GM12878 (cell line): ENCODE data around the gene RNF150. TPM values are rescaled to one million over a fixed set of nuclear protein-coding genes. Genes with fewer than 3 reads are reported as not detected.

Experiments used
- ATAC-seq: fragments of 200-7000 bp; cut with Tn5 transposase; 3 replicates; pipeline ENCODE4 v1.9.1; 2020; ENCODE audit warnings: mild to moderate bottlenecking, moderate library complexity
- BruUV-seq: library from RNA; stranded (reverse); fragments of 400-500 nt; replicated peaks from 2 replicates; lab custom pipeline; 2021; lab: Mats Ljungman, UMichigan
- CTCF ChIA-PET: fragments of 300-600 bp; sonication (Branson Sonifier 250); formaldehyde crosslinking; extraction: SDS; loops from one replicate; lab custom pipeline; 2021; ENCODE audit warnings: inconsistent platforms; lab: Yijun Ruan, JAX
- POLR2A ChIA-PET: fragments of 350-600 bp; formaldehyde crosslinking; extraction: SDS; loops from one replicate; lab custom pipeline; 2021; ENCODE audit warnings: inconsistent platforms; lab: Charles Lee
- RAD21 ChIA-PET: fragments of 300-600 bp; sonication (Branson Sonifier 250); formaldehyde crosslinking; loops from one replicate; lab custom pipeline; 2023; ENCODE audit warnings: antibody characterized with exemption; ENCODE audit not compliant: unreplicated experiment; lab: Charles Lee
- SMC1A ChIA-PET: fragments of 300-600 bp; sonication (Branson Sonifier 250); formaldehyde crosslinking; loops from one replicate; lab custom pipeline; 2023; ENCODE audit not compliant: unreplicated experiment, uncharacterized antibody; lab: Charles Lee
- DNase-seq: peaks from one replicate; pipeline ENCODE4 v3.0.0-alpha.2; 2011; ENCODE audit warnings: low read depth, low spot score
- FAIRE-seq: peaks from 3 replicates; lab custom pipeline; 2011; peaks lifted over from hg19 to GRCh38; lab: Jason Lieb, UNC
- H2AFZ ChIP-seq: 2 replicates; pipeline ENCODE4 v1.6.0; 2011; ENCODE audit warnings: low read depth, low read length, control low read depth; ENCODE audit not compliant: control insufficient read depth
- H3K27ac ChIP-seq: 2 replicates; pipeline ENCODE4 v1.5.1; 2011; ENCODE audit warnings: control low read depth; ENCODE audit not compliant: control insufficient read depth, insufficient read depth
- H3K27me3 ChIP-seq, 2 experiments: replicated peaks in 1 of 2; 2 replicates each; pipeline versions ENCODE4 v1.6.0 to v1.6.1; 2011; ENCODE audit warnings: low read length in 1 of 2; ENCODE audit not compliant: control insufficient read depth in 2 of 2, insufficient read depth in 2 of 2
- H3K36me3 ChIP-seq, 2 experiments: 2 replicates each; pipeline ENCODE4 v1.5.1; 2011; ENCODE audit warnings: low read length in 1 of 2; ENCODE audit not compliant: control insufficient read depth in 2 of 2, insufficient read depth in 2 of 2
- H3K4me1 ChIP-seq: 2 replicates; pipeline ENCODE4 v1.6.1; 2011; ENCODE audit warnings: mild to moderate bottlenecking, low read length, moderate library complexity, mixed read lengths; ENCODE audit not compliant: control insufficient read depth, insufficient read depth
- H3K4me2 ChIP-seq: 2 replicates; pipeline ENCODE4 v1.6.0; 2011; ENCODE audit warnings: control low read depth; ENCODE audit not compliant: control insufficient read depth, insufficient read depth
- H3K4me3 ChIP-seq: fragments of 200-600 bp; sonication (generic); 2 replicates; pipeline ENCODE4 v1.5.1; 2016
- H3K79me2 ChIP-seq: 2 replicates; pipeline ENCODE4 v1.6.0; 2011; ENCODE audit warnings: low read length; ENCODE audit not compliant: control insufficient read depth, insufficient read depth
- H3K9ac ChIP-seq: 2 replicates; pipeline ENCODE4 v1.8.0; 2011; ENCODE audit warnings: low read length, control low read depth, mixed read lengths; ENCODE audit not compliant: control insufficient read depth, insufficient read depth
- H3K9me3 ChIP-seq: replicated peaks from 3 replicates; pipeline ENCODE4 v1.5.1; 2011; ENCODE audit warnings: mild to moderate bottlenecking, low read length; ENCODE audit not compliant: control insufficient read depth, insufficient read depth
- H4K20me1 ChIP-seq: 2 replicates; pipeline ENCODE4 v1.6.0; 2011; ENCODE audit not compliant: control insufficient read depth, insufficient read depth
- DPF2 ChIP-seq: fragments of 450-650 bp; IDR thresholded peaks from 2 replicates; pipeline ENCODE4 v1.6.1; 2017; ENCODE audit warnings: mild to moderate bottlenecking
- EGR1 ChIP-seq, 2 experiments: IDR thresholded peaks; 1 replicate in 1 of 2; 2 replicates in 1 of 2; pipeline ENCODE4 v1.6.1; 2011 to 2012; ENCODE audit warnings: low read depth in 2 of 2, low read length in 2 of 2, borderline replicate concordance in 1 of 2, mild to moderate bottlenecking in 1 of 2, moderate library complexity in 1 of 2
- HDGF ChIP-seq: fragments of 450-650 bp; IDR thresholded peaks from 2 replicates; pipeline ENCODE4 v1.6.1; 2016; ENCODE audit warnings: antibody characterized with exemption
- KDM1A ChIP-seq: fragments of 200-600 bp; sonication (generic); IDR thresholded peaks from 2 replicates; pipeline ENCODE4 v1.6.1; 2016; ENCODE audit warnings: borderline replicate concordance
- MYB ChIP-seq: fragments of 150-350 bp; IDR thresholded peaks from 2 replicates; pipeline ENCODE4 v1.6.1; 2014; ENCODE audit warnings: mild to moderate bottlenecking, low read depth, low read length, borderline replicate concordance
- NFXL1 ChIP-seq: fragments of 450-650 bp; IDR thresholded peaks from 2 replicates; pipeline ENCODE4 v1.6.1; 2017; ENCODE audit warnings: antibody characterized with exemption, mild to moderate bottlenecking, borderline replicate concordance
- NFYB ChIP-seq: IDR thresholded peaks from 2 replicates; pipeline ENCODE4 v1.6.1; 2011; ENCODE audit warnings: low read depth, mild to moderate bottlenecking, low read length, improper control_type of control experiment, moderate library complexity; ENCODE audit not compliant: insufficient read depth
- NR2C2 ChIP-seq: IDR thresholded peaks from 2 replicates; pipeline ENCODE4 v1.6.1; 2011; ENCODE audit warnings: borderline replicate concordance, low read depth; ENCODE audit not compliant: control insufficient read depth, insufficient read length
- RBBP5 ChIP-seq: fragments of 200-600 bp; sonication (generic); conservative IDR thresholded peaks from 2 replicates; pipeline ENCODE4 v1.6.1; 2016
- TARDBP ChIP-seq: IDR thresholded peaks from 2 replicates; pipeline ENCODE4 v1.6.1; 2016; ENCODE audit warnings: borderline replicate concordance
- TBL1XR1 ChIP-seq: IDR thresholded peaks from 2 replicates; pipeline ENCODE4 v1.6.1; 2012; ENCODE audit warnings: low read depth, low read length, improper control_type of control experiment
- WGBS: methylation state at CpG from one replicate; pipeline ENCODE4 v1.1.6; 2016; ENCODE audit warnings: low lambda C conversion rate; ENCODE audit not compliant: insufficient replicate concordance, insufficient coverage; ENCODE audit errors: missing lambda C conversion rate; 5-methylcytosine and 5-hydroxymethylcytosine counted together
- in situ Hi-C: fragments of 300-500 bp; cut with MboI; formaldehyde crosslinking; loops from 9 replicates; pipeline ENCODE4 v1.14.3; 2018; ENCODE audit warnings: mixed read lengths
- intact Hi-C: fragments of 100-400 bp; cut with micrococcal nuclease; formaldehyde crosslinking; loops from one replicate; pipeline ENCODE4 v1.14.2; 2022; ENCODE audit not compliant: unreplicated experiment
- polyA plus RNA-seq, 11 experiments: library from polyadenylated mRNA; depleted of rRNA in 4 of 11; unstranded in 6 of 11; stranded (reverse) in 5 of 11; fragments of >200 nt; fragmentation: Nextera tagmentation in 4 of 11; fragmentation: Illumina TruSeq in 1 of 11; extraction: Ambion mirVana in 4 of 11; extraction: Trizol in 1 of 11; gene quantifications; 1 replicate in 1 of 11; 2 replicates in 10 of 11; pipeline versions ENCODE4 v1.2.1 to v1.2.3, GENCODE V29; 2011 to 2016; ENCODE audit warnings: inconsistent platforms in 2 of 11, missing spikeins in 2 of 11, low read depth in 1 of 11
- total RNA-seq, 4 experiments: library from RNA; depleted of rRNA in 3 of 4; stranded (reverse); fragments of >200 nt in 3 of 4; fragmentation: Illumina TruSeq in 1 of 4; extraction: Trizol in 1 of 4; gene quantifications; 2 replicates each; pipeline versions ENCODE4 v1.2.1 to v1.2.3, GENCODE V29; 2013 to 2021
- TF ChIP-seq, protein P1 (sequence below): IDR thresholded peaks from 2 replicates; pipeline ENCODE4 v1.6.1; 2012; ENCODE audit warnings: mild to moderate bottlenecking, low read depth, low read length
- TF ChIP-seq, protein P2 (sequence below): fragments of 450-650 bp; IDR thresholded peaks from 2 replicates; pipeline ENCODE4 v1.6.1; 2016; ENCODE audit warnings: mild to moderate bottlenecking
- TF ChIP-seq, protein P3 (sequence below): fragments of 450-650 bp; IDR thresholded peaks from 2 replicates; pipeline ENCODE4 v1.6.1; 2017; ENCODE audit warnings: antibody characterized with exemption, mild to moderate bottlenecking, moderate library complexity
- TF ChIP-seq, protein P4 (sequence below): fragments of 450-650 bp; IDR thresholded peaks from 2 replicates; pipeline ENCODE4 v1.6.1; 2017; ENCODE audit warnings: low read depth, mild to moderate bottlenecking, moderate library complexity

RNF150 gene
- total and polyA plus RNA-seq, 10 of the 15 experiments (the other 5 are each of a cell fraction or from before 2014, with no cell fraction given), result 0.01 to 2.3 (median 0.04) TPM; not detected in 6

DNA sequence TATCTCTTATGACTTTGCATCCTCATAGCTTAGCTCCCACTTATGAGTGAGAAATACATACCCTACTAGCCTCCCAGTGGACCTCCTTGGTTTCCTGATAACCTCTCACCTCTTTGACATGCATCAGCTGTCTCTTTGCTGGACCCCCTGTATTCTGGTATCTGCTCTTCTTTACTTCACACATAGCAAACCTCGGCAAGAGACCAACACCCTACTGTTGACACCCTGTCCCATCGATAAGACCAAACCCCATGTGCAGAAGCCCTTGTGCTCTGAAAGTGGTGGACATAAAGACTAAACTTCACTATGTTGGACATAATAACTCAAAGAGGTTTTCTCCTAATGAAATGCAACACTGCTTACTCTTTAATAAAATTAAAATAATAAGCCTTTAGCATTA, 75.7 kb downstream of the RNF150 start:
- Histone ChIP-seq H3K4me2 (no peak overlapping the region), H2AFZ (no peak overlapping the region), H4K20me1 (no peaks in the 10 kb centered on the region), H3K9me3 (no peaks in the 10 kb centered on the region), H3K79me2 (no peaks in the 10 kb centered on the region), H3K27me3 (no peaks in the 10 kb centered on the region; a peak in 1 of 4 replicates), H3K4me3 (no peak overlapping the region), H3K9ac (no peak overlapping the region), H3K36me3 (no peaks in the 10 kb centered on the region), H3K4me1 (no peaks in the 10 kb centered on the region), H3K27ac (no peak overlapping the region)
- ATAC-seq (no peak), DNase-seq (no peak), FAIRE-seq (no peak)
- intact Hi-C loops, result no loop called here
- RAD21 ChIA-PET, result no interaction called here
- CTCF ChIA-PET, result no interaction called here
- SMC1A ChIA-PET, result no interaction called here
- in situ Hi-C loops, result no loop called here
- WGBS, result 65% methylated on average over 2 of the region's 2 CpGs
- TF ChIP-seq, protein P1, sequence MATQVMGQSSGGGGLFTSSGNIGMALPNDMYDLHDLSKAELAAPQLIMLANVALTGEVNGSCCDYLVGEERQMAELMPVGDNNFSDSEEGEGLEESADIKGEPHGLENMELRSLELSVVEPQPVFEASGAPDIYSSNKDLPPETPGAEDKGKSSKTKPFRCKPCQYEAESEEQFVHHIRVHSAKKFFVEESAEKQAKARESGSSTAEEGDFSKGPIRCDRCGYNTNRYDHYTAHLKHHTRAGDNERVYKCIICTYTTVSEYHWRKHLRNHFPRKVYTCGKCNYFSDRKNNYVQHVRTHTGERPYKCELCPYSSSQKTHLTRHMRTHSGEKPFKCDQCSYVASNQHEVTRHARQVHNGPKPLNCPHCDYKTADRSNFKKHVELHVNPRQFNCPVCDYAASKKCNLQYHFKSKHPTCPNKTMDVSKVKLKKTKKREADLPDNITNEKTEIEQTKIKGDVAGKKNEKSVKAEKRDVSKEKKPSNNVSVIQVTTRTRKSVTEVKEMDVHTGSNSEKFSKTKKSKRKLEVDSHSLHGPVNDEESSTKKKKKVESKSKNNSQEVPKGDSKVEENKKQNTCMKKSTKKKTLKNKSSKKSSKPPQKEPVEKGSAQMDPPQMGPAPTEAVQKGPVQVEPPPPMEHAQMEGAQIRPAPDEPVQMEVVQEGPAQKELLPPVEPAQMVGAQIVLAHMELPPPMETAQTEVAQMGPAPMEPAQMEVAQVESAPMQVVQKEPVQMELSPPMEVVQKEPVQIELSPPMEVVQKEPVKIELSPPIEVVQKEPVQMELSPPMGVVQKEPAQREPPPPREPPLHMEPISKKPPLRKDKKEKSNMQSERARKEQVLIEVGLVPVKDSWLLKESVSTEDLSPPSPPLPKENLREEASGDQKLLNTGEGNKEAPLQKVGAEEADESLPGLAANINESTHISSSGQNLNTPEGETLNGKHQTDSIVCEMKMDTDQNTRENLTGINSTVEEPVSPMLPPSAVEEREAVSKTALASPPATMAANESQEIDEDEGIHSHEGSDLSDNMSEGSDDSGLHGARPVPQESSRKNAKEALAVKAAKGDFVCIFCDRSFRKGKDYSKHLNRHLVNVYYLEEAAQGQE, result no peak
- TF ChIP-seq NFYB, result no peak
- no peak for TF ChIP-seq DPF2
- TF ChIP-seq, protein P2, sequence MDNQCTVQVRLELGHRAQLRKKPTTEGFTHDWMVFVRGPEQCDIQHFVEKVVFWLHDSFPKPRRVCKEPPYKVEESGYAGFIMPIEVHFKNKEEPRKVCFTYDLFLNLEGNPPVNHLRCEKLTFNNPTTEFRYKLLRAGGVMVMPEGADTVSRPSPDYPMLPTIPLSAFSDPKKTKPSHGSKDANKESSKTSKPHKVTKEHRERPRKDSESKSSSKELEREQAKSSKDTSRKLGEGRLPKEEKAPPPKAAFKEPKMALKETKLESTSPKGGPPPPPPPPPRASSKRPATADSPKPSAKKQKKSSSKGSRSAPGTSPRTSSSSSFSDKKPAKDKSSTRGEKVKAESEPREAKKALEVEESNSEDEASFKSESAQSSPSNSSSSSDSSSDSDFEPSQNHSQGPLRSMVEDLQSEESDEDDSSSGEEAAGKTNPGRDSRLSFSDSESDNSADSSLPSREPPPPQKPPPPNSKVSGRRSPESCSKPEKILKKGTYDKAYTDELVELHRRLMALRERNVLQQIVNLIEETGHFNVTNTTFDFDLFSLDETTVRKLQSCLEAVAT, result no peak
- no peak for TF ChIP-seq EGR1 (IDR thresholded peaks at IDR 0.05; ENCODE audit: borderline replicate concordance in 1 of 2, low read depth in 2 of 2, low read length in 2 of 2)
- TF ChIP-seq NFXL1, result no peak
- no peak for TF ChIP-seq TARDBP
- TF ChIP-seq HDGF, result no peak
- no peak for TF ChIP-seq TBL1XR1
- TF ChIP-seq MYB, result no peak
- TF ChIP-seq KDM1A, result no peak
- no peak for TF ChIP-seq NR2C2
- TF ChIP-seq, protein P3, sequence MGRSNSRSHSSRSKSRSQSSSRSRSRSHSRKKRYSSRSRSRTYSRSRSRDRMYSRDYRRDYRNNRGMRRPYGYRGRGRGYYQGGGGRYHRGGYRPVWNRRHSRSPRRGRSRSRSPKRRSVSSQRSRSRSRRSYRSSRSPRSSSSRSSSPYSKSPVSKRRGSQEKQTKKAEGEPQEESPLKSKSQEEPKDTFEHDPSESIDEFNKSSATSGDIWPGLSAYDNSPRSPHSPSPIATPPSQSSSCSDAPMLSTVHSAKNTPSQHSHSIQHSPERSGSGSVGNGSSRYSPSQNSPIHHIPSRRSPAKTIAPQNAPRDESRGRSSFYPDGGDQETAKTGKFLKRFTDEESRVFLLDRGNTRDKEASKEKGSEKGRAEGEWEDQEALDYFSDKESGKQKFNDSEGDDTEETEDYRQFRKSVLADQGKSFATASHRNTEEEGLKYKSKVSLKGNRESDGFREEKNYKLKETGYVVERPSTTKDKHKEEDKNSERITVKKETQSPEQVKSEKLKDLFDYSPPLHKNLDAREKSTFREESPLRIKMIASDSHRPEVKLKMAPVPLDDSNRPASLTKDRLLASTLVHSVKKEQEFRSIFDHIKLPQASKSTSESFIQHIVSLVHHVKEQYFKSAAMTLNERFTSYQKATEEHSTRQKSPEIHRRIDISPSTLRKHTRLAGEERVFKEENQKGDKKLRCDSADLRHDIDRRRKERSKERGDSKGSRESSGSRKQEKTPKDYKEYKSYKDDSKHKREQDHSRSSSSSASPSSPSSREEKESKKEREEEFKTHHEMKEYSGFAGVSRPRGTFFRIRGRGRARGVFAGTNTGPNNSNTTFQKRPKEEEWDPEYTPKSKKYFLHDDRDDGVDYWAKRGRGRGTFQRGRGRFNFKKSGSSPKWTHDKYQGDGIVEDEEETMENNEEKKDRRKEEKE, result no peak
- TF ChIP-seq, protein P4, sequence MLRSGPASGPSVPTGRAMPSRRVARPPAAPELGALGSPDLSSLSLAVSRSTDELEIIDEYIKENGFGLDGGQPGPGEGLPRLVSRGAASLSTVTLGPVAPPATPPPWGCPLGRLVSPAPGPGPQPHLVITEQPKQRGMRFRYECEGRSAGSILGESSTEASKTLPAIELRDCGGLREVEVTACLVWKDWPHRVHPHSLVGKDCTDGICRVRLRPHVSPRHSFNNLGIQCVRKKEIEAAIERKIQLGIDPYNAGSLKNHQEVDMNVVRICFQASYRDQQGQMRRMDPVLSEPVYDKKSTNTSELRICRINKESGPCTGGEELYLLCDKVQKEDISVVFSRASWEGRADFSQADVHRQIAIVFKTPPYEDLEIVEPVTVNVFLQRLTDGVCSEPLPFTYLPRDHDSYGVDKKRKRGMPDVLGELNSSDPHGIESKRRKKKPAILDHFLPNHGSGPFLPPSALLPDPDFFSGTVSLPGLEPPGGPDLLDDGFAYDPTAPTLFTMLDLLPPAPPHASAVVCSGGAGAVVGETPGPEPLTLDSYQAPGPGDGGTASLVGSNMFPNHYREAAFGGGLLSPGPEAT, result no peak
- TF ChIP-seq RBBP5, result no peak
- no TSS peak for BruUV-seq
- POLR2A ChIA-PET, result no interaction called here
